PC-9 (cell line): ENCODE results near the gene SSC5D.

Source experiments
- EZH2 ChIP-seq: fragments of 200-600 bp; sonication (generic); IDR thresholded peaks from 2 replicates; pipeline ENCODE4 v1.8.0; 2017; ENCODE audit warnings: antibody characterized with exemption, low read depth
- TF ChIP-seq, protein P1 (sequence below): fragments of 200-600 bp; sonication (generic); conservative IDR thresholded peaks from 2 replicates; pipeline ENCODE4 v1.6.1; 2017; ENCODE audit warnings: mixed run types, antibody characterized with exemption, mild to moderate bottlenecking, moderate library complexity

GRCh38 chr19:55500368-55500952 lies 12.2 kb downstream of the SSC5D start:
- TF ChIP-seq, protein P1, sequence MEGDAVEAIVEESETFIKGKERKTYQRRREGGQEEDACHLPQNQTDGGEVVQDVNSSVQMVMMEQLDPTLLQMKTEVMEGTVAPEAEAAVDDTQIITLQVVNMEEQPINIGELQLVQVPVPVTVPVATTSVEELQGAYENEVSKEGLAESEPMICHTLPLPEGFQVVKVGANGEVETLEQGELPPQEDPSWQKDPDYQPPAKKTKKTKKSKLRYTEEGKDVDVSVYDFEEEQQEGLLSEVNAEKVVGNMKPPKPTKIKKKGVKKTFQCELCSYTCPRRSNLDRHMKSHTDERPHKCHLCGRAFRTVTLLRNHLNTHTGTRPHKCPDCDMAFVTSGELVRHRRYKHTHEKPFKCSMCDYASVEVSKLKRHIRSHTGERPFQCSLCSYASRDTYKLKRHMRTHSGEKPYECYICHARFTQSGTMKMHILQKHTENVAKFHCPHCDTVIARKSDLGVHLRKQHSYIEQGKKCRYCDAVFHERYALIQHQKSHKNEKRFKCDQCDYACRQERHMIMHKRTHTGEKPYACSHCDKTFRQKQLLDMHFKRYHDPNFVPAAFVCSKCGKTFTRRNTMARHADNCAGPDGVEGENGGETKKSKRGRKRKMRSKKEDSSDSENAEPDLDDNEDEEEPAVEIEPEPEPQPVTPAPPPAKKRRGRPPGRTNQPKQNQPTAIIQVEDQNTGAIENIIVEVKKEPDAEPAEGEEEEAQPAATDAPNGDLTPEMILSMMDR: no peak
- TF ChIP-seq EZH2: no peak
